CD4-positive, alpha-beta T cell (primary cell): Measurements from ENCODE around the gene ZBTB49. TPM values are rescaled to one million over a fixed set of nuclear protein-coding genes. Genes with fewer than 3 reads are reported as not detected.
A peak's percentile ranks its signal among the peaks of the same experiment; 100 is the strongest.

ENCODE experiments used
- ATAC-seq: fragments of 200-7000 bp; cut with Tn5 transposase; one replicate; pipeline ENCODE4 v1.10.0; 2022; ENCODE audit warnings: mild to moderate bottlenecking; ENCODE audit not compliant: poor library complexity
- CTCF ChIA-PET: fragments of 350-600 bp; sonication (Branson Sonifier 250); formaldehyde crosslinking; loops from one replicate; lab custom pipeline; 2021; ENCODE audit warnings: antibody characterized with exemption, inconsistent platforms; lab: Charles Lee
- POLR2A ChIA-PET: fragments of 350-600 bp; sonication (Branson Sonifier 250); formaldehyde crosslinking; loops from one replicate; lab custom pipeline; 2021; ENCODE audit warnings: antibody characterized with exemption, inconsistent platforms; lab: Charles Lee
- DNase-seq, 14 experiments: peaks; one replicate each; pipeline ENCODE4 v3.0.0-alpha.2; 2013 to 2020; ENCODE audit warnings: mixed read lengths in 2 of 14
- H3K27ac ChIP-seq, 2 donors: one replicate each; pipeline versions ENCODE4 v1.5.1 to v1.7.0; 2013; ENCODE audit warnings: low read length in 2 of 2, low read depth in 1 of 2, mild to moderate bottlenecking in 1 of 2
- H3K27me3 ChIP-seq, 2 experiments: 1 replicate in 1 of 2; 2 replicates in 1 of 2; pipeline versions ENCODE4 v1.6.1 to v1.7.0; 2013; ENCODE audit warnings: low read length in 2 of 2, control low read depth in 1 of 2, mild to moderate bottlenecking in 1 of 2, moderate library complexity in 1 of 2; ENCODE audit not compliant: insufficient read depth in 2 of 2, control insufficient read depth in 1 of 2
- H3K36me3 ChIP-seq: one replicate; pipeline ENCODE4 v1.6.1; 2013; ENCODE audit warnings: low read length, control low read depth; ENCODE audit not compliant: insufficient read depth
- H3K4me1 ChIP-seq: one replicate; pipeline ENCODE4 v1.6.1; 2013; ENCODE audit warnings: low read length, control low read depth; ENCODE audit not compliant: insufficient read depth
- H3K4me3 ChIP-seq: one replicate; pipeline ENCODE4 v1.5.1; 2013; ENCODE audit warnings: mild to moderate bottlenecking, low read length, moderate library complexity
- H3K9me3 ChIP-seq, 2 experiments: 1 replicate in 1 of 2; 2 replicates in 1 of 2; pipeline versions ENCODE4 v1.6.1 to v1.7.0; 2013; ENCODE audit warnings: low read length in 2 of 2, mild to moderate bottlenecking in 2 of 2, control low read depth in 1 of 2, moderate library complexity in 1 of 2; ENCODE audit not compliant: control insufficient read depth in 1 of 2, insufficient read depth in 1 of 2
- H3K27ac Mint-ChIP-seq: one replicate; pipeline ENCODE4 v1.8.0; 2020; ENCODE audit warnings: mixed read lengths
- H3K27me3 Mint-ChIP-seq: one replicate; pipeline ENCODE4 v1.8.0; 2021; ENCODE audit warnings: mixed read lengths
- H3K36me3 Mint-ChIP-seq: one replicate; pipeline ENCODE4 v1.8.0; 2021; ENCODE audit warnings: low read depth, mixed read lengths
- H3K4me1 Mint-ChIP-seq: one replicate; pipeline ENCODE4 v1.8.0; 2021; ENCODE audit warnings: low read depth, mixed read lengths
- H3K4me3 Mint-ChIP-seq: one replicate; pipeline ENCODE4 v1.8.0; 2020; ENCODE audit warnings: mild to moderate bottlenecking, mixed read lengths
- H3K9me3 Mint-ChIP-seq: one replicate; pipeline ENCODE4 v1.8.0; 2020; ENCODE audit warnings: mixed read lengths
- intact Hi-C, 2 experiments: fragments of 100-400 bp; cut with DNase I in 1 of 2; cut with micrococcal nuclease in 1 of 2; formaldehyde crosslinking; loops; one replicate each; pipeline versions ENCODE4 v1.15.1 to v1.9.0; 2023 to 2025; cut with DNase I, micrococcal nuclease
- total RNA-seq, 174 experiments: library from RNA in 2 of 174; stranded (reverse) in 2 of 174; gene quantifications; one replicate each; pipeline ENCODE4 v1.2.3 and lab custom pipeline; 2021 to 2026
- TF ChIP-seq, protein P1 (sequence below): fragments of 200-600 bp; IDR thresholded peaks from one replicate; pipeline ENCODE4 v1.8.0; 2022; ENCODE audit warnings: antibody characterized with exemption, mild to moderate bottlenecking

The ZBTB49 gene
- total RNA-seq, 2 experiments from 2014 or later: 6.6 to 8.8 TPM

DNA sequence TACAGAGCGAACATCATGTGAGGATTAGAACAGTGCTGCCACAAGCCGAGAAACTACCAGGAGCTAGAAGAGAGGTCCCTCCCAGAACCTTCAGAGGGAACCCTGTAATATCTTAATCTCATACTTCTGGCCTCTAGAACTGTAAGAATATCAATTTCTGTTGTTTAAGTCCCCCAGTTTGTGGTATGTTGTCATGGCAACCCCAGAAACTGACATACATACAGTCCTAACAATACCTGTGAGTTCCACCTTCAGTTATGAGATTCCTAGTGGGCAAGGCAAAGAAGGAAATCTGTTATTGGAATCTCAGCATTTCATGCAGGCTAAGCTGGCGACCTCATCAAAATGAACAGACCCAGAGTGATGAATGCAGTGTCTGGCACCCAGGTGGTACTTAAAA, 42.5 kb downstream of the ZBTB49 start:
- Histone ChIP-seq H3K4me3 (no peak overlapping the region), H3K27me3 (no peaks in the 10 kb centered on the region), H3K9me3 (peaks cover 0 to 9% of the 10 kb centered on the region in 2 experiments), H3K4me1 (peaks cover 7% of the 10 kb centered on the region), H3K27ac (no peak overlapping the region), H3K36me3 (no peaks in the 10 kb centered on the region)
- ChIA-PET POLR2A (interaction anchor here (0.6 kb wide), 1 partner anchor 8 kb away, joined by 3 read pairs; no protein-coding TSS in a partner anchor), CTCF (no interaction called here)
- peaks cover 14% of the 10 kb centered on the region for H3K4me1 Mint-ChIP-seq
- intact Hi-C loops: loop anchor here in 1 of 2 experiments (10.0 kb wide), 1 partner anchor 348 kb away; no protein-coding TSS in a partner anchor
- no peak overlapping the region for H3K27ac Mint-ChIP-seq
- no peaks in the 10 kb centered on the region for H3K27me3 Mint-ChIP-seq
- TF ChIP-seq, protein P1, sequence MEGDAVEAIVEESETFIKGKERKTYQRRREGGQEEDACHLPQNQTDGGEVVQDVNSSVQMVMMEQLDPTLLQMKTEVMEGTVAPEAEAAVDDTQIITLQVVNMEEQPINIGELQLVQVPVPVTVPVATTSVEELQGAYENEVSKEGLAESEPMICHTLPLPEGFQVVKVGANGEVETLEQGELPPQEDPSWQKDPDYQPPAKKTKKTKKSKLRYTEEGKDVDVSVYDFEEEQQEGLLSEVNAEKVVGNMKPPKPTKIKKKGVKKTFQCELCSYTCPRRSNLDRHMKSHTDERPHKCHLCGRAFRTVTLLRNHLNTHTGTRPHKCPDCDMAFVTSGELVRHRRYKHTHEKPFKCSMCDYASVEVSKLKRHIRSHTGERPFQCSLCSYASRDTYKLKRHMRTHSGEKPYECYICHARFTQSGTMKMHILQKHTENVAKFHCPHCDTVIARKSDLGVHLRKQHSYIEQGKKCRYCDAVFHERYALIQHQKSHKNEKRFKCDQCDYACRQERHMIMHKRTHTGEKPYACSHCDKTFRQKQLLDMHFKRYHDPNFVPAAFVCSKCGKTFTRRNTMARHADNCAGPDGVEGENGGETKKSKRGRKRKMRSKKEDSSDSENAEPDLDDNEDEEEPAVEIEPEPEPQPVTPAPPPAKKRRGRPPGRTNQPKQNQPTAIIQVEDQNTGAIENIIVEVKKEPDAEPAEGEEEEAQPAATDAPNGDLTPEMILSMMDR: no peak
- no peaks in the 10 kb centered on the region for H3K36me3 Mint-ChIP-seq
- no peak overlapping the region for H3K4me3 Mint-ChIP-seq
- ATAC-seq: no peak
- H3K9me3 Mint-ChIP-seq: no peaks in the 10 kb centered on the region
- no peak for DNase-seq

DNA sequence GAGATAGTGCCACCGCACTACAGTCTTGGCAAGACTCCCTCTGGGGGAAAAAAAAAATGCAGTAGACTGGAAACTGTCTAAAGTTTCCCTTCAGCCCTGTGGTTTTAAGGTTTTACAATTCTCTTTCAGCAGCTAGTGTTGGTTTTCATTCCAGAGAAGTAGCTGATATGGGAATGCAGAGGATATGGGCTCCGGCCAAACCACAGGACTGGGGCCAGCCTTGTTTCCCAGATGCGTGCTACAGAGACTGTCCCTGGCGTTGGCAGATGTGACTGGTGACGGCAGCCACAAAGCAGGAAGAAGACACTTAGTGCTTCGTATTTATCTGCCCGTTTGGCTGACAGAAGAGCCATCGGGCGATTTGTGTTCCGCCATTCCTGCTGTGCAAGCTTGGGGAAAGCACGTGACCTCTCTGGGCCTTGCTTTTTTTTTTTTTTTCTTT, 43.2 kb downstream of the ZBTB49 start:
- H3K4me3 ChIP-seq: no peak overlapping the region
- ATAC-seq: no peak
- DNase-seq: no peak
- ChIA-PET CTCF (interaction anchor here (2.2 kb wide), 1 partner anchor 73 kb away, joined by 8 read pairs; no protein-coding TSS in a partner anchor), POLR2A (no interaction called here)
- H3K9me3 ChIP-seq: peaks cover 0 to 9% of the 10 kb centered on the region in 2 experiments
- intact Hi-C loops: loop anchor here in 1 of 2 experiments (10.0 kb wide), 1 partner anchor 348 kb away; no protein-coding TSS in a partner anchor
- no peak overlapping the region for H3K27ac ChIP-seq
- no peaks in the 10 kb centered on the region for H3K9me3 Mint-ChIP-seq
- no peak overlapping the region for H3K4me3 Mint-ChIP-seq
- TF ChIP-seq, protein P1: no peak
- no peaks in the 10 kb centered on the region for H3K36me3 ChIP-seq
- H3K36me3 Mint-ChIP-seq: no peaks in the 10 kb centered on the region
- H3K4me1 ChIP-seq: peaks cover 7% of the 10 kb centered on the region
- no peaks in the 10 kb centered on the region for H3K27me3 ChIP-seq
- no peaks in the 10 kb centered on the region for H3K27me3 Mint-ChIP-seq
- H3K27ac Mint-ChIP-seq: no peak overlapping the region
- H3K4me1 Mint-ChIP-seq: peaks cover 14% of the 10 kb centered on the region

DNA sequence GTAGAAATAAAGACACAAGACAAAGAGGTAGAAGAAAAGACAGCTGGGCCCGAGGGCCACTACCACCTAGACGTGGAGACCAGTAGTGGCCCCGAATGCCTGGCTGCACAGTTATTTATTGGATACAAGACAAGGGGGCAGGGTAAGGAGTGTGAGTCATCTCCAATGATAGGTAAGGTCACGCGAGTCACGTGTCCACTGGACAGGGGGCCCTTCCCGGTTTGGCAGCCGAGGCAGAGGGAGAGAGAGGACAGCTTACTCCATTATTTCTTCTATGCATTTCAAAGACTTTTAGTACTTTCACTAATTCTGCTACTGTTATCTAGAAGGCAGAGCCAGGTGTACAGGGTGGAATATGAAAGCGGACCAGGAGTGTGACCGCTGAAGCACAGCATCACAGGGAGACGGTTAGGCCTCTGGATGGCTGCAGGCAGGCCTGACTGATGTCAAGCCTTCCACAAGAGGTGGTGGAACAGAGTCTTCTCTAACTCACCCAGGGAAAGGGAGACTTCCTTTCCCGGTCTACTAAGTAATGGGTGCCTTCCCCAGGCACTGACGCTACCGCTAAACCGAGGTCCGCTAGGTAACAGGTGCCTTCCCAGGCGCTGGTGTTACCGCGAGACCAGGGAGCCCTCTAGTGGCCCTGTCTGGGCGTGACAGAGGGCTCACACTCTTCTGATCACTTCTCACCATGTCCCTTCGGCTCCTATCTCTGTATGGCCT, 44.9 kb downstream of the ZBTB49 start:
- ChIA-PET POLR2A (interaction anchor here (1.1 to 1.6 kb wide), 2 partner anchors 14 to 87 kb away, joined by 3 to 5 read pairs; partner anchors contain the start of gene TMEM128), CTCF (interaction anchor here (0.8 to 2.2 kb wide), 5 partner anchors 12 to 83 kb away, joined by 3 to 8 read pairs (median 3); no protein-coding TSS in a partner anchor)
- peaks cover 0 to 9% of the 10 kb centered on the region in 2 experiments for H3K9me3 ChIP-seq
- H3K4me3 Mint-ChIP-seq: no peak overlapping the region
- intact Hi-C loops: loop anchor here (1.0 to 10.0 kb wide), 4 partner anchors 43 to 350 kb away; partner anchors contain the start of genes LYAR (in 1 of the 2) and ZBTB49 (in 1 of the 2)
- TF ChIP-seq, protein P1: peak; percentile 81
- H3K4me1 Mint-ChIP-seq: peaks cover 14% of the 10 kb centered on the region
- H3K27me3 Mint-ChIP-seq: no peaks in the 10 kb centered on the region
- no peaks in the 10 kb centered on the region for H3K9me3 Mint-ChIP-seq
- no peaks in the 10 kb centered on the region for H3K27me3 ChIP-seq
- H3K36me3 ChIP-seq: no peaks in the 10 kb centered on the region
- DNase-seq (peak; percentile 59 to 88 (median 69)), ATAC-seq (peak; percentile 90)
- no peaks in the 10 kb centered on the region for H3K36me3 Mint-ChIP-seq
- no peak overlapping the region for H3K27ac Mint-ChIP-seq
- H3K4me1 ChIP-seq: peaks cover 7% of the 10 kb centered on the region
- H3K27ac ChIP-seq: no peak overlapping the region
- H3K4me3 ChIP-seq: no peak overlapping the region
